ENCODE results near the gene ERICH2.
"Not testable (repeated sequence)": the region's sequence is repeated elsewhere in the genome, so short reads cannot be mapped to it uniquely, and the experiment has no call there.

Gene ERICH2

DNA sequence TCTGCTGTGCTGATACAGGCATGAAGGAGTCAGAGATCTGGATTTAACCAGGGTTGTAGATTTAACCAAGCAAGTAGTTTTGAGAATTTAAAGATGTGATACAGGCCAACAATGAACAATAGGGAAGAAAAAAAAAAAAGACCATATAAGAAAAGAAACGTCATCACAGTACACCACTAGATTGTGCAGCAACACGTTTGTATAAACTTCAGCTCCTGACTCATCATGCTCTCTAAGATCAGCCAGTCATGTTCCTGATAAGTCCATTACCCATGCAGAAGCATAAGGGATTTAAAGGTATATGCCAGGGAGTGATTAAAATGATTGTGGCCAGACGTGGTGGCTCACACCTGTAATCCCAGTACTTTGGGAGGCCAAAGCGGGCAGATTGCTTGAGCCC, 22.3 kb upstream of the ERICH2 start:
- Histone ChIP-seq H2AFZ (ENCODE audit: low read depth) (no peak overlapping the region), H4K20me1 (ENCODE audit: insufficient read depth) (no peaks in the 10 kb centered on the region), H3K36me3 (ENCODE audit: insufficient read depth) (no peaks in the 10 kb centered on the region), H3K4me3 (IDR thresholded peaks at IDR 0.05; ENCODE audit: insufficient read depth, low read depth, low read length) (no peak overlapping the region), H3K79me2 (ENCODE audit: insufficient read depth, low read depth) (no peaks in the 10 kb centered on the region), H3K4me2 (no peak overlapping the region), H3K27ac (no peak overlapping the region), H3K27me3 (ENCODE audit: insufficient read depth, low read depth) (no peaks in the 10 kb centered on the region), H3K9ac (no peak overlapping the region), H3K4me1 (ENCODE audit: low read depth, poor library complexity, severe bottlenecking) (no peaks in the 10 kb centered on the region)
- TF ChIP-seq CTCF (conservative IDR thresholded peaks at IDR 0.05; ENCODE audit: low read depth, low read length) = no peak

GRCh38 chr2:170751555-170751954, 18.6 kb upstream of the ERICH2 start:
- H2AFZ ChIP-seq (ENCODE audit: low read depth); H3K79me2 ChIP-seq (ENCODE audit: insufficient read depth, low read depth); H3K27me3 ChIP-seq (ENCODE audit: insufficient read depth, low read depth); H3K4me1 ChIP-seq (ENCODE audit: low read depth, poor library complexity, severe bottlenecking); H3K4me2 ChIP-seq; H3K9ac ChIP-seq; H4K20me1 ChIP-seq (ENCODE audit: insufficient read depth); H3K4me3 ChIP-seq (IDR thresholded peaks at IDR 0.05; ENCODE audit: insufficient read depth, low read depth, low read length); H3K36me3 ChIP-seq (ENCODE audit: insufficient read depth); H3K27ac ChIP-seq: not testable (repeated sequence)

- H4K20me1 ChIP-seq (ENCODE audit: insufficient read depth) = no peaks in the 10 kb centered on the region
- no peak overlapping the region for H2AFZ ChIP-seq (ENCODE audit: low read depth)
These were observed 8.6 kb upstream of the ERICH2 start for GRCh38 chr2:170761572-170761971.

GRCh38 chr2:170762760-170763159, 7.4 kb upstream of the ERICH2 start:
- Histone ChIP-seq H3K36me3 (ENCODE audit: insufficient read depth) (no peaks in the 10 kb centered on the region), H3K4me2 (no peak overlapping the region), H3K4me1 (ENCODE audit: low read depth, poor library complexity, severe bottlenecking) (peaks cover 8% of the 10 kb centered on the region), H3K27ac (no peak overlapping the region), H2AFZ (ENCODE audit: low read depth) (no peak overlapping the region), H4K20me1 (ENCODE audit: insufficient read depth) (no peaks in the 10 kb centered on the region), H3K9ac (no peak overlapping the region), H3K27me3 (ENCODE audit: insufficient read depth, low read depth) (no peaks in the 10 kb centered on the region), H3K4me3 (IDR thresholded peaks at IDR 0.05; ENCODE audit: insufficient read depth, low read depth, low read length) (no peak overlapping the region), H3K79me2 (ENCODE audit: insufficient read depth, low read depth) (no peaks in the 10 kb centered on the region)
- TF ChIP-seq CTCF (conservative IDR thresholded peaks at IDR 0.05; ENCODE audit: low read depth, low read length) = no peak

More at GRCh38 chr2:170761572-170761971, 8.6 kb upstream of the ERICH2 start:
- H3K27ac ChIP-seq = no peak overlapping the region
- no peak overlapping the region for H3K4me3 ChIP-seq (IDR thresholded peaks at IDR 0.05; ENCODE audit: insufficient read depth, low read depth, low read length)
- H3K27me3 ChIP-seq (ENCODE audit: insufficient read depth, low read depth) = no peaks in the 10 kb centered on the region
- no peaks in the 10 kb centered on the region for H3K36me3 ChIP-seq (ENCODE audit: insufficient read depth)
- H3K4me2 ChIP-seq = no peak overlapping the region
- no peak overlapping the region for H3K9ac ChIP-seq
- no peak for TF ChIP-seq CTCF (conservative IDR thresholded peaks at IDR 0.05; ENCODE audit: low read depth, low read length)
- H3K79me2 ChIP-seq (ENCODE audit: insufficient read depth, low read depth) = no peaks in the 10 kb centered on the region
- peaks cover 8% of the 10 kb centered on the region for H3K4me1 ChIP-seq (ENCODE audit: low read depth, poor library complexity, severe bottlenecking)

- no peak for TF ChIP-seq CTCF (conservative IDR thresholded peaks at IDR 0.05; ENCODE audit: low read depth, low read length)
- Histone ChIP-seq H3K79me2 (ENCODE audit: insufficient read depth, low read depth) (no peaks in the 10 kb centered on the region), H3K4me1 (ENCODE audit: low read depth, poor library complexity, severe bottlenecking) (peaks cover 8% of the 10 kb centered on the region), H2AFZ (ENCODE audit: low read depth) (no peak overlapping the region), H3K27me3 (ENCODE audit: insufficient read depth, low read depth) (no peaks in the 10 kb centered on the region), H3K9ac (no peak overlapping the region), H3K27ac (no peak overlapping the region), H4K20me1 (ENCODE audit: insufficient read depth) (no peaks in the 10 kb centered on the region), H3K36me3 (ENCODE audit: insufficient read depth) (no peaks in the 10 kb centered on the region), H3K4me2 (no peak overlapping the region), H3K4me3 (IDR thresholded peaks at IDR 0.05; ENCODE audit: insufficient read depth, low read depth, low read length) (no peak overlapping the region)
These were observed 6.9 kb upstream of the ERICH2 start for GRCh38 chr2:170763232-170763631.
